ENCODE measurements around the gene CCDC85B. TPM values are rescaled to one million over a fixed set of nuclear protein-coding genes. Genes with fewer than 3 reads are reported as not detected.

Gene CCDC85B
- total RNA-seq, 4 donors from 2014 or later = 16.0 to 34.3 (median 28.0) TPM

DNA sequence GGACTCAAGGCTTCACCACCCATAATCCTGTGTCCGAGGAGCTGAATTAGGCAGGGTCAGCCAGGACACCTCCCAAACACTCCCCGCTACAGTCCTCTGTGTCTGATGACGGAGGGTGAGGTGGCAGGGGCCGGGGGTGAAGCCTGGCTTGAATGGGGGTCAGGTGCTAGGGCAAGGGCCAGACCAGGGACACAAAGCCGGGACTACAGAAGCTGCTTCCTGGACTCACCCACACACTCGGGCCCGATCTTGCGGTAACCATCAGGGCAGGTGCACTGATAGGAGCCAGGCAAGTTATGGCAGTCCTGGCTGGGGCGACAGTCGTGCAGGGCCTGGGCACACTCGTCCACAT, 20.2 kb upstream of the CCDC85B start:
- no peak for DNase-seq
- H3K27ac ChIP-seq = peak overlapping the region in 2 of 4 donors; percentile 92 to 95
- no peaks in the 10 kb centered on the region for H3K9me3 ChIP-seq
- H3K4me1 ChIP-seq = peaks cover 16 to 51% (median 18%) of the 10 kb centered on the region in 3 donors
- WGBS, 2 donors = 71 to 100% methylated on average over 1 to 8 of the region's 11 CpGs
- intact Hi-C loops (cut with DNase I) = no loop called here
- TF ChIP-seq POLR2A (IDR thresholded peaks at IDR 0.05) = no peak
- TF ChIP-seq, protein P1, sequence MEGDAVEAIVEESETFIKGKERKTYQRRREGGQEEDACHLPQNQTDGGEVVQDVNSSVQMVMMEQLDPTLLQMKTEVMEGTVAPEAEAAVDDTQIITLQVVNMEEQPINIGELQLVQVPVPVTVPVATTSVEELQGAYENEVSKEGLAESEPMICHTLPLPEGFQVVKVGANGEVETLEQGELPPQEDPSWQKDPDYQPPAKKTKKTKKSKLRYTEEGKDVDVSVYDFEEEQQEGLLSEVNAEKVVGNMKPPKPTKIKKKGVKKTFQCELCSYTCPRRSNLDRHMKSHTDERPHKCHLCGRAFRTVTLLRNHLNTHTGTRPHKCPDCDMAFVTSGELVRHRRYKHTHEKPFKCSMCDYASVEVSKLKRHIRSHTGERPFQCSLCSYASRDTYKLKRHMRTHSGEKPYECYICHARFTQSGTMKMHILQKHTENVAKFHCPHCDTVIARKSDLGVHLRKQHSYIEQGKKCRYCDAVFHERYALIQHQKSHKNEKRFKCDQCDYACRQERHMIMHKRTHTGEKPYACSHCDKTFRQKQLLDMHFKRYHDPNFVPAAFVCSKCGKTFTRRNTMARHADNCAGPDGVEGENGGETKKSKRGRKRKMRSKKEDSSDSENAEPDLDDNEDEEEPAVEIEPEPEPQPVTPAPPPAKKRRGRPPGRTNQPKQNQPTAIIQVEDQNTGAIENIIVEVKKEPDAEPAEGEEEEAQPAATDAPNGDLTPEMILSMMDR (IDR thresholded peaks at IDR 0.05) = no peak
- no peaks in the 10 kb centered on the region for H3K27me3 ChIP-seq
- H3K4me3 ChIP-seq = no peak overlapping the region
- peaks cover 7 to 31% (median 7%) of the 10 kb centered on the region in 3 donors for H3K36me3 ChIP-seq

DNA sequence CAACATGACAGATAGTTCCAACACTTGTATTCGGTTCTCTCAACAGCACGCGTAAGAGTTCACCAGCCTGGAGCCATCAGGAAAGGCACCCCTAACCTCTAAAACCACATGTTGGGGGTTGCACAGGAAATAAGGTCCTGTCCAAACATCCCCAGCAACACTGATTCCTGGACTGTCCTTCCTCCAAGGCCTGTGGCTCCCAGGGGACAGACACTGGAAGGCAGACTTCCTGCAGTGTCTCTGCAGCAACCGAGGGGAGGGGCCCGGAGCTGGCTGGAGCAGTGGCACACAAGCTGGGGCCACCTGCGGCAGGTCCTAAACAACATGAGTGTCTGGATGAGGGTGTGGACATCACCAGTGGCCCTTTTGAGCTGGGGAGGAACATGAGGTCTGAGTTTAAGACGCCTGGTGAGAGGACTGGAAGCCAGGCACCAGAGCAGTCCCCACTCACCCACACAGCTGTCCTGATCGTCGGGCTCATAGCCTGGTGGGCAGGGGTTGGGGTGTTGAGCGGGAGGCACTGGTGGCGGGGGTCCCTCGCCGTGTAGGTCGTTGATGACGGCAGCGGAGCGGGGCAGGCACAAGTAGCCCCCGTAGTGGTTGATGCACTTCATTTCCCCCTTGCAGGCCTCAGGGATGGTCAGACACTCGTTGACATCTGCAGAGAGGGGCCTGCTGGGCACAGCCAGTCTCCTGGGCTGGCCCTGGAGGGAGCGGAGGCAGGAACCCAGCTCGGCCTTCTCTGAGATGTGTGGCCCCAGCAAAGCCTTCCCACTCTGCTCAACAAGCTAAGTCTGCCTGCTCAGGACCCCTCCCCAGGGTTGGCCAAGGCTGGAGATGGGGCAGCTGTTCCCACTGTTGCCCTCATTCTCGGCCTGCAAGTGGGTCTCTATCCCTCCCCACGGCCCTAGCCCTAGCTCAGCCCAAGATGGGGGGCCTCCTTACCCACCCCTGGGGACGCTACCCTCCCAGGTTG, 19.5 kb upstream of the CCDC85B start:
- peak overlapping the region in 3 of 4 donors; percentile 59 to 73 (median 63) for H3K4me3 ChIP-seq
- H3K9me3 ChIP-seq = no peaks in the 10 kb centered on the region
- H3K4me1 ChIP-seq = peaks cover 16 to 51% (median 18%) of the 10 kb centered on the region in 3 donors
- H3K36me3 ChIP-seq = peaks cover under 1 to 24% (median under 1%) of the 10 kb centered on the region in 3 donors
- 60% methylated on average over 3 to 17 of the region's 24 CpGs for WGBS, 2 donors
- no peak for DNase-seq
- peak overlapping the region; percentile 81 to 95 (median 87) for H3K27ac ChIP-seq
- TF ChIP-seq, protein P1 (IDR thresholded peaks at IDR 0.05) = no peak
- no peak for TF ChIP-seq POLR2A (IDR thresholded peaks at IDR 0.05)
- H3K27me3 ChIP-seq = no peaks in the 10 kb centered on the region
- intact Hi-C loops (cut with DNase I) = no loop called here

DNA sequence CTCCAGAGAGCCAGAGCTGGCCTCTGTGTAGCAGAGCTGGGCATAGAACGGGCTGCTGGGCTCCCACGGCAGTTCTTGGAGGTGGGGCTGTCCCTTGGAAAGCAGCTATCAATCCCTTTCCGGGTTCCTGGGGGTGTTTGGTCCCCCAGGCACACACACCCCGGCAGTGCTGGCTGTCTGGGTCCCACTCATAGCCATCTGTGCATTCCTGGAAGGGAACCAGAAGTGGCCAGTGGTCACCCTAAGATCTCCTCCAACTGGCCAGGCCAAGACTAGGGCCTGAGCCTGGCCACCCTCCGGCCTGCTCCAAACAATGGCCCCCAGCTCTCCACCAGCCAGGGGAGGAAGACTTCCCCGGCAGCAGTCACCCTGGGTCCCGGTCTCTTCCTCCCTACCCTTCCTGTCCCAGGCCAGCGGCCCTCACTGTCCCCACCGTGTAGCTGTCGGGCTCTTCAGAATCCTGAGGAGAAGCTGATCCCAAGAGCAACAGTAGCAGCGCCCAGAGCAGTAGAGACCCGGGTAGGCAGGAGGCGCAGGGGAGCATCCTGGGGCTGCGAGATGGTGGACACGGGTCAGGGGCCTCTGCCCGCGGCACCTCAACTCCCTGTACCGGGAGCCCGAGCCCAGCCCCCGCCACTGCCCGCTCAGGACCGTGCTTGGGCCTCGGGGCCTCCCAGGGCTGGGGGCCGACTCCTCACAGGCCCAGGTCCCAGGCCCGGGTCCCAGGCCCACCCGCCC, 18.5 kb upstream of the CCDC85B start:
- Histone ChIP-seq H3K27me3 (no peaks in the 10 kb centered on the region), H3K36me3 (peaks cover 0 to 14% (median 0%) of the 10 kb centered on the region in 3 donors), H3K4me3 (peak overlapping the region; percentile 35 to 73 (median 61)), H3K9me3 (no peaks in the 10 kb centered on the region), H3K27ac (peak overlapping the region; percentile 81 to 95 (median 87)), H3K4me1 (peaks cover 16 to 51% (median 18%) of the 10 kb centered on the region in 3 donors)
- DNase-seq = no peak
- intact Hi-C loops (cut with DNase I) = no loop called here
- WGBS, 2 donors = 20 to 76% methylated on average over 2 to 5 of the region's 26 CpGs
- TF ChIP-seq POLR2A (IDR thresholded peaks at IDR 0.05) = no peak

GRCh38 chr11:65872586-65873317, 17.7 kb upstream of the CCDC85B start, which contains the start of gene EFEMP2:
EFEMP2 (minus strand) TSS chr11:65872800; CDS start chr11:65872354, 446 bp downstream.
- intact Hi-C loops (cut with DNase I) = no loop called here
- peak within 1 kb of the TSS; percentile 81 to 95 (median 87) for H3K27ac ChIP-seq
- H3K4me1 ChIP-seq = peaks cover 16 to 48% (median 18%) of the 10 kb centered on the region in 3 donors
- WGBS, 2 donors = 0 to 1% methylated on average over 5 to 7 of the region's 69 CpGs
- peak within 1 kb of the TSS; percentile 35 to 73 (median 61) for H3K4me3 ChIP-seq
- DNase-seq = no peak
- no peaks in the 10 kb centered on the region for H3K9me3 ChIP-seq
- TF ChIP-seq POLR2A (IDR thresholded peaks at IDR 0.05) = no peak
- TF ChIP-seq, protein P1 (IDR thresholded peaks at IDR 0.05) = no peak
- peaks cover 0 to 6% (median 0%) of the 10 kb centered on the region in 3 donors for H3K36me3 ChIP-seq
- no peaks in the 10 kb centered on the region for H3K27me3 ChIP-seq

All from esophagus squamous epithelium (tissue), 5 donors.